Hepatocyte (in vitro differentiated cells): Measurements from ENCODE around the gene RNU6-9. TPM values are rescaled to one million over a fixed set of nuclear protein-coding genes. Genes with fewer than 3 reads are reported as not detected.

Source experiments
- DNase-seq: peaks from one replicate; pipeline ENCODE4 v3.0.0-alpha.2; 2016; ENCODE audit warnings: low spot score
- H2AFZ ChIP-seq: fragments of 200-600 bp; sonication (generic); 2 replicates; pipeline ENCODE4 v1.6.0; 2016; ENCODE audit warnings: antibody characterized with exemption, mild to moderate bottlenecking
- H3K27ac ChIP-seq: fragments of 200-600 bp; sonication (generic); 2 replicates; pipeline ENCODE4 v1.5.1; 2016; ENCODE audit warnings: mild to moderate bottlenecking
- H3K27me3 ChIP-seq: fragments of 200-600 bp; sonication (generic); 2 replicates; pipeline ENCODE4 v1.6.1; 2016
- H3K36me3 ChIP-seq: fragments of 200-600 bp; sonication (generic); replicated peaks from 2 replicates; pipeline ENCODE4 v1.5.1; 2016; ENCODE audit warnings: low read depth; ENCODE audit not compliant: insufficient read depth
- H3K4me1 ChIP-seq: fragments of 200-600 bp; sonication (generic); 2 replicates; pipeline ENCODE4 v1.5.1; 2016; ENCODE audit warnings: mild to moderate bottlenecking, moderate library complexity; ENCODE audit not compliant: insufficient read depth
- H3K4me2 ChIP-seq: fragments of 200-600 bp; sonication (generic); 2 replicates; pipeline ENCODE4 v1.6.0; 2016
- H3K4me3 ChIP-seq: fragments of 200-600 bp; sonication (generic); 2 replicates; pipeline ENCODE4 v1.5.1; 2016; ENCODE audit warnings: mild to moderate bottlenecking
- H3K79me2 ChIP-seq: fragments of 200-600 bp; sonication (generic); 2 replicates; pipeline ENCODE4 v1.6.0; 2017; ENCODE audit warnings: mild to moderate bottlenecking
- H3K9me2 ChIP-seq: fragments of 200-600 bp; sonication (generic); replicated peaks from 2 replicates; pipeline ENCODE4 v1.6.0; 2017; ENCODE audit warnings: mild to moderate bottlenecking; ENCODE audit not compliant: insufficient read depth
- H3K9me3 ChIP-seq: fragments of 200-600 bp; sonication (generic); 2 replicates; pipeline ENCODE4 v1.5.1; 2016; ENCODE audit warnings: low read depth, mild to moderate bottlenecking
- H4K20me1 ChIP-seq: fragments of 200-600 bp; sonication (generic); 2 replicates; pipeline ENCODE4 v1.6.0; 2016; ENCODE audit warnings: mild to moderate bottlenecking; ENCODE audit not compliant: insufficient read depth, poor library complexity, severe bottlenecking
- EZH2 ChIP-seq: fragments of 200-600 bp; sonication (generic); IDR thresholded peaks from 2 replicates; pipeline ENCODE4 v1.6.1; 2016; ENCODE audit warnings: antibody characterized with exemption, mild to moderate bottlenecking, borderline replicate concordance
- EZH2phosphoT487 ChIP-seq: fragments of 200-600 bp; sonication (generic); IDR thresholded peaks from one replicate; pipeline ENCODE4 v1.6.1; 2018; ENCODE audit warnings: antibody characterized with exemption, mild to moderate bottlenecking, low read depth, moderate library complexity; ENCODE audit not compliant: unreplicated experiment, severe bottlenecking
- WGBS: methylation state at CpG from one replicate; pipeline ENCODE4 v1.1.6; 2016; ENCODE audit warnings: low lambda C conversion rate; ENCODE audit errors: missing lambda C conversion rate; 5-methylcytosine and 5-hydroxymethylcytosine counted together
- polyA plus RNA-seq: library from polyadenylated mRNA; unstranded; fragments of >200 nt; fragmentation: Nextera tagmentation; extraction: Ambion mirVana; gene quantifications from 2 replicates; pipeline ENCODE4 v1.2.1, GENCODE V29; 2016
- total RNA-seq: library from RNA; depleted of rRNA; stranded (reverse); fragments of >200 nt; gene quantifications from 2 replicates; pipeline ENCODE4 v1.2.3, GENCODE V29; 2014
- TF ChIP-seq, protein P1 (sequence below): fragments of 200-600 bp; sonication (generic); IDR thresholded peaks from 2 replicates; pipeline ENCODE4 v1.5.1; 2016; ENCODE audit warnings: antibody characterized with exemption, mild to moderate bottlenecking; ENCODE audit not compliant: poor library complexity

The RNU6-9 gene
- total and polyA plus RNA-seq, 2 experiments from 2014 or later, result not detected

DNA sequence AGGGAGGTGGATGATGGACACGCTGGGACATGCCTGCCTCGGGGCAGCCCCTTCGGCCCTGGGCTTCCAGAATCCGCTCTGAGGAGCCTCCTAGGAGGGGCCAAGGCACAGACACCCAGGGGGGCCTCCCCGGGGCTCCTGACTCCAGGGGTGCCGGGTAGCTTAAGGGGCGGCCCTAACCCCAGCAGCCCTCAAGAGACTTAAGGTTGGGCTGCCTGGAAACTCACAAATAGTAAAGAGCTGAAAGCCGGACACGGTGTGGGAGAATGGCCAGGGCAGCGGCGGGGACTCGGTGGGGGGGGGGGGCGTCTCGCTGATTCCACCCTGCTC, 40.2 kb downstream of the RNU6-9 start:
- 64% methylated on average over 9 of the region's 14 CpGs for WGBS
- Histone ChIP-seq H3K4me1 (peaks cover 46% of the 10 kb centered on the region), H3K36me3 (no peaks in the 10 kb centered on the region), H3K9me3 (no peaks in the 10 kb centered on the region), H3K27ac (peak overlapping the region; percentile 77), H3K4me3 (no peak overlapping the region), H4K20me1 (peaks cover 90% of the 10 kb centered on the region), H3K9me2 (no peaks in the 10 kb centered on the region), H3K79me2 (peaks cover 98% of the 10 kb centered on the region), H2AFZ (no peak overlapping the region), H3K27me3 (no peaks in the 10 kb centered on the region), H3K4me2 (peak overlapping the region; percentile 74)
- DNase-seq, result no peak
- TF ChIP-seq EZH2phosphoT487, result no peak
- TF ChIP-seq, protein P1, sequence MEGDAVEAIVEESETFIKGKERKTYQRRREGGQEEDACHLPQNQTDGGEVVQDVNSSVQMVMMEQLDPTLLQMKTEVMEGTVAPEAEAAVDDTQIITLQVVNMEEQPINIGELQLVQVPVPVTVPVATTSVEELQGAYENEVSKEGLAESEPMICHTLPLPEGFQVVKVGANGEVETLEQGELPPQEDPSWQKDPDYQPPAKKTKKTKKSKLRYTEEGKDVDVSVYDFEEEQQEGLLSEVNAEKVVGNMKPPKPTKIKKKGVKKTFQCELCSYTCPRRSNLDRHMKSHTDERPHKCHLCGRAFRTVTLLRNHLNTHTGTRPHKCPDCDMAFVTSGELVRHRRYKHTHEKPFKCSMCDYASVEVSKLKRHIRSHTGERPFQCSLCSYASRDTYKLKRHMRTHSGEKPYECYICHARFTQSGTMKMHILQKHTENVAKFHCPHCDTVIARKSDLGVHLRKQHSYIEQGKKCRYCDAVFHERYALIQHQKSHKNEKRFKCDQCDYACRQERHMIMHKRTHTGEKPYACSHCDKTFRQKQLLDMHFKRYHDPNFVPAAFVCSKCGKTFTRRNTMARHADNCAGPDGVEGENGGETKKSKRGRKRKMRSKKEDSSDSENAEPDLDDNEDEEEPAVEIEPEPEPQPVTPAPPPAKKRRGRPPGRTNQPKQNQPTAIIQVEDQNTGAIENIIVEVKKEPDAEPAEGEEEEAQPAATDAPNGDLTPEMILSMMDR, result no peak
- no peak for TF ChIP-seq EZH2

DNA sequence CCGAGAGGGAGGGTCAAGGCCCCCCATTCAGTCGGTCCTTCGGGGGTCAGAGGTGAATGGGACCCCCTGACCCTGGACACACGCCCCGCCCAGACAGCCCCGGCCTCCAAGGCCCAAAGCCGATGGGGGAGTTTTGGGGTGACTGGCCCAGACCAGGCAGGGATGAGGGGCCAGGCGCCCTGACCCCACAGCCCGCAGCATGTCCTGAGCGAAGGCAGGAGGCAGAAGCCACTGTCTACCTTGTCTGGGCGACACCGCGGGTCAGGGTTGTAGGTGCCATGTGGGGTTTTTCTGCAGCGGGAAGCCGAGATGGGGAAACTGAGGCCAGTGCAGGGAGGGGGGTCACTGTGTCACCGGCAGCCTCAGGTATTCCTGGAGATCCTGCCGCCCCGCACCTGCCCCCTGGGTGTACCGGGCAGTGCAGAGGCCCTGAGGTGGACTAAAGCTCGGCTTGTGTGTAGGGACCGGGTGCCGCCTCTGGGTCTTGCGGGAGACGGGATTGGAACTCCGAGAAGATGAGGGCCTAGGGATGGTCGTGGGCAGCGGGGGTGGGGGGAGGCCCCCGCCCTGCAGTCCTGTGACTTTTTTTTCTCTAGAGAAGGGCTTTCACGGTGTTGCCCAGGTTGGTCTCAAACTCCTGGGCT, 41.0 kb downstream of the RNU6-9 start:
- no peak overlapping the region for H3K4me3 ChIP-seq
- TF ChIP-seq, protein P1, result no peak
- no peak for TF ChIP-seq EZH2
- no peak for TF ChIP-seq EZH2phosphoT487
- no peaks in the 10 kb centered on the region for H3K9me3 ChIP-seq
- H3K36me3 ChIP-seq, result no peaks in the 10 kb centered on the region
- H4K20me1 ChIP-seq, result peaks cover 88% of the 10 kb centered on the region
- 94% methylated on average over 26 of the region's 29 CpGs for WGBS
- peaks cover 99% of the 10 kb centered on the region for H3K79me2 ChIP-seq
- H3K9me2 ChIP-seq, result no peaks in the 10 kb centered on the region
- DNase-seq, result no peak
- H2AFZ ChIP-seq, result no peak overlapping the region
- H3K27ac ChIP-seq, result peak overlapping the region; percentile 77
- no peaks in the 10 kb centered on the region for H3K27me3 ChIP-seq
- H3K4me1 ChIP-seq, result peaks cover 50% of the 10 kb centered on the region
- H3K4me2 ChIP-seq, result peak overlapping the region; percentile 74

- DNase-seq, result peak; percentile 80
- H3K79me2 ChIP-seq, result peaks cover 99% of the 10 kb centered on the region
- TF ChIP-seq, protein P1, result no peak
- TF ChIP-seq EZH2 (no peak), EZH2phosphoT487 (no peak)
- H3K27me3 ChIP-seq, result no peaks in the 10 kb centered on the region
- peaks cover 89% of the 10 kb centered on the region for H4K20me1 ChIP-seq
- no peak overlapping the region for H3K4me3 ChIP-seq
- no peaks in the 10 kb centered on the region for H3K36me3 ChIP-seq
- no peaks in the 10 kb centered on the region for H3K9me2 ChIP-seq
- H3K4me1 ChIP-seq, result peaks cover 55% of the 10 kb centered on the region
- H3K27ac ChIP-seq, result peak overlapping the region; percentile 77
- H3K4me2 ChIP-seq, result peak overlapping the region; percentile 74
- H2AFZ ChIP-seq, result no peak overlapping the region
- 69% methylated on average over 21 of the region's 31 CpGs for WGBS
- H3K9me3 ChIP-seq, result no peaks in the 10 kb centered on the region
Measured at GRCh38 chr19:934865-935479, 41.7 kb downstream of the RNU6-9 start.
